Measurements from ENCODE around the gene LRRC8D.
A peak's percentile ranks its signal among the peaks of the same experiment; 100 is the strongest.

The LRRC8D gene

DNA sequence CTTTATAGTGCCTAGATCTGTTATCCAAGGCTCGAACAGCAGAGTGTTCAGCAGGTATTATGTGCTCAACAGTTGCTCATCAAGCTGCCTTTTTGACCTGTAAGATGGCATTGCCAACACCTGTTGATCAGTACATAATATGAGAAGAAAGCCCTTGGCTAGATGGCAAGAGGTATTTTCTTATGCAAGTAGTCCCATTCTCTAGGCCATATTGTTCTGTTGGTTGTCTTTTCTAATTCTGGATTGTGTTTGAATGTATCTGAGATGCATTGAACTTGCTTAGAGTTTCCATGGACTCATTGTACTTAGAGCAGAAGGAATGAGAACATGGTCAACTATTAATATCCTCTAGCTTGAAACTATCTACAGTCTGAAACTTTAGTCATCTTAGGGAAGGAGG, 57.4 kb downstream of the LRRC8D start:
- H3K36me3 Mint-ChIP-seq: peaks cover 21% of the 10 kb centered on the region
- no peak for ATAC-seq (ENCODE audit: low read depth)
- no peaks in the 10 kb centered on the region for H3K27me3 Mint-ChIP-seq
- DNase-seq (ENCODE audit: low spot score in 2 of 2): no peak
- peaks cover 16% of the 10 kb centered on the region for H3K4me1 Mint-ChIP-seq
- H3K27ac Mint-ChIP-seq: no peak overlapping the region
- H3K9me3 Mint-ChIP-seq: peaks cover 9% of the 10 kb centered on the region
- H3K4me3 Mint-ChIP-seq: no peak overlapping the region

DNA sequence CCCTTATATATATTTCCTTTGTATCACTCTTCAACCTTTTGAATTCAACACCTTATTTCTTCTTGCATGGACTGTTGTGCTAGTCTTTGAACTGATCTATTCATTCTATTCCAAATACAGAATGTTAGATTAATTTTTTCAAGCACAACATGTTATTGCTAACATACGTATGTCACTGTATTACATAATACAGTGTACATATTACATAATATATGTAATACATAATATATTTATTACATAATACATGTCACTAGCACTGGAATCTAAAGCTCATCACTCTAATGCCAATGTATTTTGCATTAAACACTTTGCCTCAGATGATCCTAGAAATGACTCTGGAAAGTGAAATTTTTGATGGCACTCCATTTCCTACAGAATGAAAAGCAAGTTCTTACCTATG, 59.8 kb downstream of the LRRC8D start:
- no peak overlapping the region for H3K27ac Mint-ChIP-seq
- peaks cover 21% of the 10 kb centered on the region for H3K4me1 Mint-ChIP-seq
- no peak overlapping the region for H3K4me3 Mint-ChIP-seq
- peaks cover 9% of the 10 kb centered on the region for H3K9me3 Mint-ChIP-seq
- no peaks in the 10 kb centered on the region for H3K27me3 Mint-ChIP-seq
- ATAC-seq (ENCODE audit: low read depth) (no peak), DNase-seq (ENCODE audit: low spot score in 2 of 2) (no peak)
- peaks cover 21% of the 10 kb centered on the region for H3K36me3 Mint-ChIP-seq

DNA sequence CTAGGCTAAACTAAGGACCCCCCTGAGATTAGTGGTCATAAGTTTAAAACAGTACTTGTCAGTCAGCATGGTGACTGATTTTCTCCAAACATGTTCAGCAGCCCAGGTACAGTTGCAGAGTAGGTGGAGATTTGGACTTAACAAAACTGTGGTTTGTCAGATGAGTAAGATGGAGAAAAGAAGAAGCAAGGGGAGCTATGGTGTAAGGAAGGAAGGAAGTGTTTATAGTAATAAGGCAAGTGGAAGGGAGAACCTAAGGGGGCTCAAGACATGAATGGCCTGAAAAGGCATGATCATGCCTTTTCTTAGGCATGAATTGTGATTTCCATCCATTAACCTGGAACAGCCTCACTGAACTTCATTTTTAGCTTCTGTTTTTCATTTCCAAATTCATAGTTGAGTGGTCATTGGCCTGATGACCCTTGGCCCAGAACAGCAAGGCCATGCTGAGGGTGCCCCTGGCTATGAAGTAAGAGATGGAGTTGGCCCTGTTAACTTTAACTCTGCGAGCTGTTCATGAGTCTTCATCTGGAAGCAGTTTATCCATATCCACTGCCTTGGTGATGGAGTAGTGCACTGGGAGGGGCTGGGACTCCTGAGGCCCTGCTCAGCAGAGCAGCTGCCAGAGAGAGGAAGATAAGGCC, 60.7 kb downstream of the LRRC8D start:
- DNase-seq (ENCODE audit: low spot score in 2 of 2) (no peak), ATAC-seq (ENCODE audit: low read depth) (no peak)
- H3K27me3 Mint-ChIP-seq: no peaks in the 10 kb centered on the region
- H3K36me3 Mint-ChIP-seq: peaks cover 21% of the 10 kb centered on the region
- H3K4me3 Mint-ChIP-seq: no peak overlapping the region
- H3K27ac Mint-ChIP-seq: no peak overlapping the region
- peaks cover 9% of the 10 kb centered on the region for H3K9me3 Mint-ChIP-seq
- H3K4me1 Mint-ChIP-seq: peaks cover 21% of the 10 kb centered on the region

DNA sequence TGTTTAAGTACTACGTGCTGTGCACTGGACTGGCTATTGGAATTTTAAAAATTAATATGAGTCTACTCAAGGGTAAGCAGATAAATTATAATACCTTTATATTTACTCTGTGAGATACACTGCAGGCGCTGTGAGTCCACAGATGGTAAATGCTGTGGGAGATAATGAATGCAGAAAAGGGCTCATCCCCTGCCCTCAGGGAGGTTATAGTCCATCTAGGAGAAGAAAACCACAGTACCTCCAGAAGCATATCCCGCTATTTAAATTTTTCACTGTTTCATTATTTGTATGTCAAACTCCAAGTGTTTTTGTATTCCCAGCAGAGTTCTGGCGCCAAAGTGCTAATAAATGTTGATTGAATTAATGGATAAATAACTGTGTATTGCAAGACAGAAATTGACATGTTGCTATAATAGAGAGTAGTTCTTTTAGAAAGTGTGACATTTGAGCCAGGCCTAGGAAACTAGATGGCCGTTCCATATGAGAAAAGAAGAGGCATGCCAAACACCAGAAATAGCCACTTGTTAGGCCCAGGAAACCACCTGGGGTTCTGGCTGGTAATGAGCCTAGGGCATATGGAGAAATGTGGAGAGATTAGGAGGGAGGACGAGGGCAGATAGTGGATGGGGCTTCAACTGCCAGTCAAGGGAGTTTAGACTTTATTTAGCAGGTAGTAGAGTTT, 61.7 kb downstream of the LRRC8D start:
- Mint-ChIP-seq H3K4me3 (no peak overlapping the region), H3K4me1 (peaks cover 21% of the 10 kb centered on the region), H3K27me3 (no peaks in the 10 kb centered on the region), H3K9me3 (peaks cover 9% of the 10 kb centered on the region), H3K36me3 (peaks cover 21% of the 10 kb centered on the region), H3K27ac (no peak overlapping the region)
- DNase-seq (ENCODE audit: low spot score in 2 of 2) (no peak), ATAC-seq (ENCODE audit: low read depth) (no peak)

DNA sequence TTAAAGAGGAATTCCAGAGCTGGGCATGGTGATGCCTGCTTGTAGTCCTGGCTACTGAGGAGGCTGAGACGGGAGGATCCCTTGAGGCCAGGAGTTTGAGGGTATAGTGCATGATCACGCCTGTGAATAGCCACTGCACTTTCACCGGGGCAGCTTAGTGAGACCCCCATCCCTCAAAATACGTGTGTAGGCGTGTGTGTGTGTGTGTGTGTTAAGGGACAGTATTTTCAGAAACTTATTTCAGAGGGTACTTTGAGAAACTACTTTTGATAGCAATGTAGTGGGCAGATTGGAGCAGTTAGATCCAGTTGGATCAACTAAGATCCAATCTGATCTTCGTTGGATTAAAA, 62.2 kb downstream of the LRRC8D start:
- H3K36me3 Mint-ChIP-seq: peaks cover 21% of the 10 kb centered on the region
- DNase-seq (ENCODE audit: low spot score in 2 of 2) (no peak), ATAC-seq (ENCODE audit: low read depth) (no peak)
- no peaks in the 10 kb centered on the region for H3K27me3 Mint-ChIP-seq
- no peak overlapping the region for H3K27ac Mint-ChIP-seq
- H3K4me1 Mint-ChIP-seq: peaks cover 21% of the 10 kb centered on the region
- H3K9me3 Mint-ChIP-seq: peaks cover 9% of the 10 kb centered on the region
- no peak overlapping the region for H3K4me3 Mint-ChIP-seq

DNA sequence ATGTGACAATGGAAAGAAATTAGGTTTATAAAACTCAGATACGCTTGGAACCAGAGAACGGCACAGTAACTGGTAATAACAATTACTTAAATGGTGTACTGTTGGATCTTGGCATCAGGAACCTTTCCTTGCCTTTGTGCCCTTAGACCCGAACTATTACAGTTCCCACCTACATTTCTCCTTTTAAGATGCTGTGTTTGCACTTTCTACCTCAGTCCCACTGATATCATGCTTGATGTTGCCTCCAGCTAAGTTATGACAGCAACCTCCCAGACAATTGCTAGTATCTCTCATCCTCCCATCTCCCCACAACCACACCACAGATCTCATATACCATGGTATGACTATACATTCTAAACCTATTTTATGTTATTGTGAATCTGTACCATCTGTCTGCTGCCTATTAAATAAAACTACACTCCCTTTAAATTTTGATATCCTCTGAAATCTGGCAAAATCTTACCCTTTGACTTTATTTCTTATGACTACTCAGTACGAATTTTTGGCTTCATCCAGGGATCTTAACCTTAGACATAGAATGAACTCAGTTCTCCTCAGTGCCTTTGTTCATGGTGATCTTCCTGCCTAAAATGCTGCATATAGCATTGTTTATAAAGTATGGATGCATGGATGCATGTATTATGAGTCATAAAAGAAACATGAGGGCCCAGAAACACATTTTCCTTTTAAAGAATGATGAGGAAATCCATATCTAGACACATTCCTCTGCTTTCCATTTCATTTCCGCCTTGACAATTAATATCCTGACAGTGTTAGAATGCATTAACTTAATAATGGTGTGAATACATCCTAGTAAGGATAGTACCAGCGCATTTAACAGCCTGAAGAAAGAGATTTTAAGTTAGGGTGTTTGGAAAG, 64.1 kb downstream of the LRRC8D start:
- peaks cover 6% of the 10 kb centered on the region for H3K9me3 Mint-ChIP-seq
- H3K27me3 Mint-ChIP-seq: no peaks in the 10 kb centered on the region
- H3K27ac Mint-ChIP-seq: peak overlapping the region; percentile 21
- ATAC-seq (ENCODE audit: low read depth) (no peak), DNase-seq (ENCODE audit: low spot score in 2 of 2) (no peak)
- H3K4me1 Mint-ChIP-seq: peaks cover 13% of the 10 kb centered on the region
- peaks cover 15% of the 10 kb centered on the region for H3K36me3 Mint-ChIP-seq
- H3K4me3 Mint-ChIP-seq: no peak overlapping the region

DNA sequence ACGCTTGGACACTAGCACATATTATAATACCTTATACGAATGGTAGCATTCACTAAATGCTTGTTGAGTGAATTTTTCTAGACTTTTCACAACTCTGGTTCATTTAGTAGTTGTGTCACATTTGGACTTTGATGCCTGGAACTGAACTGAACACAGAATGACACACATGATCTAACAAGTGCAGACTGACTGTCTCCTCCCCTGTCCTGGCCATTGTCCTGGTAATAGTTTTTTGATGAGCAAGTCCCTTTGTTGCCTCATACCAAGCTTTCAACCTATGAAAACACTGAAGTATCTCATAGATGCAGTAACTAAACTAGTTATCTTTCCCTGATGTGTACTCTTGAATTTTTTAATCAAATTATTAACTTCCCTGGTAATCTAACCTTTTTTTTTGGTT, 66.4 kb downstream of the LRRC8D start:
- ATAC-seq (ENCODE audit: low read depth) (no peak), DNase-seq (ENCODE audit: low spot score in 2 of 2) (no peak)
- H3K9me3 Mint-ChIP-seq: no peaks in the 10 kb centered on the region
- no peaks in the 10 kb centered on the region for H3K27me3 Mint-ChIP-seq
- H3K4me3 Mint-ChIP-seq: no peak overlapping the region
- H3K36me3 Mint-ChIP-seq: peaks cover 13% of the 10 kb centered on the region
- H3K27ac Mint-ChIP-seq: no peak overlapping the region
- H3K4me1 Mint-ChIP-seq: peaks cover 16% of the 10 kb centered on the region

DNA sequence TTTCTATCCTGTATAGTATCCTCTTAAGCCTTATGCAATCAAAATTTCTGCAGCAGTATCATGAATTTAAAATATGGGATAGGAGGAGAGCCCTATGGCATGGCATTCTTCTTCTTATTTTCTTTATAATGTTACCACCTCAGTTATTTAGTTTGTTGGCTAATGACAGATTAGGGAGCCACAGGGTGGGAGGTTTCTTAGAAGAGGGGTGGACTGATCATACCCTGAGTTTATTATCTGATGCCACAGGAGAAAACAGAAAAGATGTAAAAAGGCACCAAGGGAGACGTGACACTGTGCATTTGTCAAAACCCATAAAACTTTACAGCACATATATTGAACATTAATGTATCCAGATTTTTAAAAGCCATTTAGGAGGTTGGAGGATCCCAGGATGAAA, 66.9 kb downstream of the LRRC8D start:
- Mint-ChIP-seq H3K27ac (no peak overlapping the region), H3K36me3 (peaks cover 11% of the 10 kb centered on the region), H3K9me3 (no peaks in the 10 kb centered on the region), H3K4me1 (peaks cover 14% of the 10 kb centered on the region), H3K27me3 (no peaks in the 10 kb centered on the region), H3K4me3 (no peak overlapping the region)
- ATAC-seq (ENCODE audit: low read depth): no peak
- DNase-seq (ENCODE audit: low spot score in 2 of 2): no peak

DNA sequence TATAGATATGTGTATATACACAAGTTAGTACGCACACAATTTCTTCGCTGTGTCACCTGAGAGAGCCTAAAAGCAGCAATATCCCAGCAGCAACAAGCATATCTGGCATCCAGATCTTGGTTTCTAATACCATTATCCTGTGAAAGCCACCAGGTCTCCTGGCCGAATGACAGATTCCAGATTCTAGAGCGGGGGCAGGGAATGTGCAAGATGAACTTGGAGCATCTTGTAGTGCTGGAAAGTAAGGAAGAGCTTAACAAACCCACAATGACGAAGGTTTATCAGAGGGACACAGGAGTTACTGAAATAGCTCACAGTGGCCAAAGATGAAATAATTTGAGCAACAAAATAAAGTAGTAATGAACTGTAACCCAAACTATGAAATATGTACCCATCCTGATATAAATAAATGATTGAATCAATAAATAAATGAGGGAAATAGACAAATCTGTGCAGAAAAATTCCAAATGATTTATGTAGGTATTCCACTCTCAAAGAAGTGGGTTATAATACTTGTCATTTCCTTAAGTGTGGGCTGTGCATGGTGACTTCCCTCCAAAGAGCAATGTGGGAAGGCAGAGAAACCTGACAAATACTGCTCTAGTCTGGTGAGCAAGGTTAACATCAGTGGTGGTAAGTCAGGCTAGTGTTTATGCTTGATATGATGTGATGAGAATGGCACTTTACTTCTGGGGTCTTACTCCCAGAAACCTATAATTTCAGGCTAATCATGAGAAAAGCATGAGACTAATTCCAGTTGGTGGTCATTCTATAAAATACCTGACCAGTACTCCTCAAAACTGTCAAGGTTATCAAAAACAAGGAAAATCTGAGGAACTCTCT, 67.9 kb downstream of the LRRC8D start:
- Mint-ChIP-seq H3K27ac (no peak overlapping the region), H3K27me3 (no peaks in the 10 kb centered on the region), H3K9me3 (no peaks in the 10 kb centered on the region), H3K36me3 (peaks cover 12% of the 10 kb centered on the region), H3K4me1 (peaks cover 14% of the 10 kb centered on the region), H3K4me3 (no peak overlapping the region)
- ATAC-seq (ENCODE audit: low read depth) (no peak), DNase-seq (ENCODE audit: low spot score in 2 of 2) (no peak)

DNA sequence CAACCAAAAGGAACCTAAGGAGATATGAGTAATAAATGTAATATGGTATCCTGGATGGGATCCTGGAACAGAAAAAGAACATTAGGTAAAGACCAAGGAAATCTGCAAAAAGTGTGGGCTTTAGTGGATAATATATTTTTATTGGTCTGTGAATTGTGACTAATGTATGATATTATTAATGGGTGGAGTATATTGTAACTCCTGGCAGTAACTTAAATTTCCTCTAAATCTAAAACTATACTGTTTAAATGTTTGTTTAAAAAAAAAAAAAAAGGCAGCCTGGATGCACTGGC, 68.4 kb downstream of the LRRC8D start:
- H3K27ac Mint-ChIP-seq: no peak overlapping the region
- peaks cover 12% of the 10 kb centered on the region for H3K36me3 Mint-ChIP-seq
- peaks cover 15% of the 10 kb centered on the region for H3K4me1 Mint-ChIP-seq
- H3K27me3 Mint-ChIP-seq: no peaks in the 10 kb centered on the region
- no peak for ATAC-seq (ENCODE audit: low read depth)
- no peaks in the 10 kb centered on the region for H3K9me3 Mint-ChIP-seq
- DNase-seq (ENCODE audit: low spot score in 2 of 2): no peak
- no peak overlapping the region for H3K4me3 Mint-ChIP-seq

DNA sequence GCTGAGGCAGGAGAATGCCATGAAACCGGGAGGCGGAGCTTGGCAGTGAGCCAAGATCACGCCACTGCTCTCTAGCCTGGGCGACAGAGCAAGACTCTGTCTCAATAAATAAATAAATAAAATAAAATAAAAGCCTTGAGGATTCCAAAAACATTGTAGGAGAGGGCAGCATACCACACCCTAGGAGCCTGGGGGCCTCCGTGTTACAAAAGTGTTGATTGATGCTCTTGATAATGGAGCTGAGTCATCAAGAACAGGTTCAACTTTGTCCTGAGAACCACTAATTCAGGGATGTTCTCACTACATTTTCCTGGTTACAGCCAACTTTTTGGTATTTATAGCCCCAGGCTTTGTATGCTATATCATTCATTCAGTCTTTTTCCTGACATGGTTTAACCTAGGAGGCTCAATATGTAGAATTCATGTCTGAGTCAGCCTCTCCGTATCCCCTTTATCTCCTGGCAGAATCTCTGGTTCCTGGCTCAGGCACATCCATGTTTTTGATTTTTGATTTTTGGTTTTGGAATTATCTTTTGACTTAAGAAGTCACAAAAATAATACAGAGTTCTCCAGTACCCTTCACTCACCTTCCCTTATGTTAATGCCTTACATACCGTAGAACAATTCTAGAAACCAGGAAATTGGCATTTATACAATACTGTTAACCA, 69.4 kb downstream of the LRRC8D start:
- H3K4me1 Mint-ChIP-seq: peaks cover 11% of the 10 kb centered on the region
- no peaks in the 10 kb centered on the region for H3K9me3 Mint-ChIP-seq
- H3K4me3 Mint-ChIP-seq: no peak overlapping the region
- H3K27me3 Mint-ChIP-seq: no peaks in the 10 kb centered on the region
- no peak for DNase-seq (ENCODE audit: low spot score in 2 of 2)
- no peak overlapping the region for H3K27ac Mint-ChIP-seq
- H3K36me3 Mint-ChIP-seq: peaks cover 12% of the 10 kb centered on the region
- ATAC-seq (ENCODE audit: low read depth): no peak

DNA sequence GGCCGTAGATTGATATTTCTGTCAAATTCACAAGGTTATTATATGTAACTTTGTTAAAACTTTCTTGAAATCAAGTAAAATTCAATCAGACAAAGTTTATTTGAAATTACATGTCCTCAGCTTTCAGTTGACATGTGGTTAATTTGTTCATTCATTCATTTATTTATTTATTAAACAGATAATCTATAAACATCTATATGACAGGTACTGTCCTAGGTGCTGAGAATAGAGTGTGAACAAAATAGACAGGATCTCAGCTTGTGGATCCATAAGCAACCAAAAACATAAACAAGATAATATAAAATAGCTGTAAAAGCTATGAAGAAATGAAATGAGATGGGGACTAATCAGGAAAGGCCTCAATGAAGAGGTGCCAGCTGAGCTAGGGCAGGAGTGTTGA, 72.0 kb downstream of the LRRC8D start:
- no peaks in the 10 kb centered on the region for H3K27me3 Mint-ChIP-seq
- ATAC-seq (ENCODE audit: low read depth) (no peak), DNase-seq (ENCODE audit: low spot score in 2 of 2) (no peak)
- H3K9me3 Mint-ChIP-seq: no peaks in the 10 kb centered on the region
- H3K27ac Mint-ChIP-seq: peak overlapping the region; percentile 40
- H3K36me3 Mint-ChIP-seq: peaks cover 14% of the 10 kb centered on the region
- no peak overlapping the region for H3K4me3 Mint-ChIP-seq
- peaks cover 17% of the 10 kb centered on the region for H3K4me1 Mint-ChIP-seq
